ENCODE data around the gene FAM149A. TPM values are rescaled to one million over a fixed set of nuclear protein-coding genes. Genes with fewer than 3 reads are reported as not detected.

FAM149A gene
- total RNA-seq, 4 donors from 2014 or later: 0.77 to 18.9 (median 17.7) TPM

DNA sequence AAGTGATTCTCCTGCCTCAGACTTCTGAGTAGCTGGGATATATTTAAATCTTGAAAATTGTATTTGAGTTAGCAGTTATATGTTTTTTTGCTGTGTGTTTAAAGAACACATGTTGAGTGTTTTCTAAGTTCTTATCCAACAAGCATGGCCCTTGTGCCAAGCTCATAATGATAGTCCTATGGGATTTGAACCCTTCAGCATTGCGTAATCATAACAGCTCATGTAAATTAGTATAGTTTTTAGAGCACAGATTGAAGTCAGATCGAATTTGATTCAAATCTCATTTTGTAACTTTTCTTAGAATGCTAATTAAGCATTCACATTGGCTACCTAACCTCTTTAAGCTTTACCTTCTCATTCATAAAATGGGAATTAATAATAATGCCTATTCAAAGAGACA is 12.2 kb downstream of the FAM149A start:
- Histone ChIP-seq H3K4me1 (no peaks in the 10 kb centered on the region), H3K27me3 (no peaks in the 10 kb centered on the region), H3K9me3 (no peaks in the 10 kb centered on the region), H3K4me3 (no peak overlapping the region), H3K27ac (no peak overlapping the region), H3K36me3 (no peaks in the 10 kb centered on the region)
- no peak for DNase-seq
- TF ChIP-seq POLR2A (IDR thresholded peaks at IDR 0.05): no peak
- TF ChIP-seq CTCF (IDR thresholded peaks at IDR 0.05): no peak
- intact Hi-C loops (cut with DNase I; ENCODE audit: low total_unique reads): no loop called here

DNA sequence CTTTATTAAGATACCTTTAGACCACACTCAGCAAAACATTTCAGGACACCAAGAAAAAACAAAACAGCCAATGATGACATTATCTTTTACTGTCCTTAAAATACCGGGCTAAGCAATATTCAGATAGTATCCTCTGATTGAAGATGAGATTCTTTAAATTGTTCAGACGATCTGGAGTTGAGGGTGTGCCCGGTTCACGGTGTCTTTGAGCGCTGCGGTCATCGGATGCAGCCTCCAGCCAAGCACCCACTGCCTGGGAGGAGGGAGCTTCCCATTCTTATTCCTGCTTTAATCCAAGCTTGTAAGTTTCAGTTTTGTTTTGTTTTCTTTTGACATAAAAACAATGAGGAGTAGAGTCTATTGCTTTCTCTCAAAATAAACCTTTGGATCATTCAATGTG is 14.1 kb downstream of the FAM149A start:
- no peak for DNase-seq
- Histone ChIP-seq H3K27ac (no peak overlapping the region), H3K4me1 (no peaks in the 10 kb centered on the region), H3K9me3 (no peaks in the 10 kb centered on the region), H3K4me3 (no peak overlapping the region), H3K36me3 (no peaks in the 10 kb centered on the region), H3K27me3 (no peaks in the 10 kb centered on the region)
- intact Hi-C loops (cut with DNase I; ENCODE audit: low total_unique reads): no loop called here
- TF ChIP-seq POLR2A (IDR thresholded peaks at IDR 0.05): no peak
- TF ChIP-seq CTCF (IDR thresholded peaks at IDR 0.05): no peak

- H3K4me3 ChIP-seq: no peak overlapping the region
- H3K27ac ChIP-seq: no peak overlapping the region
- no peaks in the 10 kb centered on the region for H3K27me3 ChIP-seq
- H3K9me3 ChIP-seq: no peaks in the 10 kb centered on the region
- TF ChIP-seq POLR2A (IDR thresholded peaks at IDR 0.05): no peak
- no peak for TF ChIP-seq CTCF (IDR thresholded peaks at IDR 0.05)
- no peaks in the 10 kb centered on the region for H3K4me1 ChIP-seq
- intact Hi-C loops (cut with DNase I; ENCODE audit: low total_unique reads): no loop called here
- DNase-seq: no peak
- no peaks in the 10 kb centered on the region for H3K36me3 ChIP-seq
These were observed 16.6 kb downstream of the FAM149A start for GRCh38 chr4:186121057-186121456.

- Histone ChIP-seq H3K9me3 (no peaks in the 10 kb centered on the region), H3K27me3 (no peaks in the 10 kb centered on the region), H3K36me3 (no peaks in the 10 kb centered on the region), H3K27ac (no peak overlapping the region), H3K4me3 (no peak overlapping the region), H3K4me1 (no peaks in the 10 kb centered on the region)
- intact Hi-C loops (cut with DNase I; ENCODE audit: low total_unique reads): no loop called here
- no peak for DNase-seq
- TF ChIP-seq POLR2A (IDR thresholded peaks at IDR 0.05) (no peak), CTCF (IDR thresholded peaks at IDR 0.05) (no peak)
These were observed 24.3 kb downstream of the FAM149A start for GRCh38 chr4:186128842-186129241.

DNA sequence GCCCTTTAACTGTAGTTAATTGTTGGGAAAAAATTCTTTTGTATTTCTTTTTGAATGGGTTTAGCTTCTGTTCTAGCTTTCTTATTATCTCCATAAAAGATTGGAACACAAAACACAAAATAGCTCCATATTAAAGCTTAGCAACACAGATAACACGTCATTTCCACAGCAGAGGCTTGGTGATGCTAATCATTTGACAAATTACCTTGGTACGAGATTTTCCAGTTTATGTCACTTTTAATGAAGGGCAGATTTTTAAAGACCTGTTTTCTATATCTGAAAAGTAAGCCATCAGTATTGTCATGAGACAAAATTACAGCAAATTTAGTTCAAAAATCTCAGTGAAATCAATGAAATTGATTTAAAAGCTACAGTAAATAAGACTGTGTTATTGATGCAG is 27.4 kb downstream of the FAM149A start:
- DNase-seq: no peak
- intact Hi-C loops (cut with DNase I; ENCODE audit: low total_unique reads): no loop called here
- Histone ChIP-seq H3K9me3 (no peaks in the 10 kb centered on the region), H3K36me3 (no peaks in the 10 kb centered on the region), H3K4me3 (no peak overlapping the region), H3K27ac (no peak overlapping the region), H3K4me1 (no peaks in the 10 kb centered on the region), H3K27me3 (no peaks in the 10 kb centered on the region)
- TF ChIP-seq CTCF (IDR thresholded peaks at IDR 0.05): no peak
- TF ChIP-seq POLR2A (IDR thresholded peaks at IDR 0.05): no peak
